ENCODE results near the gene AGT.

DNA sequence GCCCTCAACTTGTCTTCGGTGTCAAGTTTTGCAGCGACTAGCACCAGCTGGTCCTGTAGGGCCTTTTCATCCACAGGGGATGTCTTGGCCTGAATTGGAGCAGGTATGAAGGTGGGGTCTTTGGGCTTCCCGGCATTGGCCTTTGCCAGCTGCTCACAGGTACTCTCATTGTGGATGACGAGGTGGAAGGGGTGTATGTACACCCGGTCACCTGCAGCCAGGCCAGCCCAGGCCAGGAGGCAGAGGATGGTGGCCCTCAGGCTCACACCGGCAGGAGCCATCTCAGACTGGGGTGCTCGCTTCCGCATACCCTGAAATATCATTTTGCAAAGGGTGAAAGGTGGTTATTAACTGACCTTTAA, 3.4 kb downstream of the AGT start:
- TF ChIP-seq, protein P1, sequence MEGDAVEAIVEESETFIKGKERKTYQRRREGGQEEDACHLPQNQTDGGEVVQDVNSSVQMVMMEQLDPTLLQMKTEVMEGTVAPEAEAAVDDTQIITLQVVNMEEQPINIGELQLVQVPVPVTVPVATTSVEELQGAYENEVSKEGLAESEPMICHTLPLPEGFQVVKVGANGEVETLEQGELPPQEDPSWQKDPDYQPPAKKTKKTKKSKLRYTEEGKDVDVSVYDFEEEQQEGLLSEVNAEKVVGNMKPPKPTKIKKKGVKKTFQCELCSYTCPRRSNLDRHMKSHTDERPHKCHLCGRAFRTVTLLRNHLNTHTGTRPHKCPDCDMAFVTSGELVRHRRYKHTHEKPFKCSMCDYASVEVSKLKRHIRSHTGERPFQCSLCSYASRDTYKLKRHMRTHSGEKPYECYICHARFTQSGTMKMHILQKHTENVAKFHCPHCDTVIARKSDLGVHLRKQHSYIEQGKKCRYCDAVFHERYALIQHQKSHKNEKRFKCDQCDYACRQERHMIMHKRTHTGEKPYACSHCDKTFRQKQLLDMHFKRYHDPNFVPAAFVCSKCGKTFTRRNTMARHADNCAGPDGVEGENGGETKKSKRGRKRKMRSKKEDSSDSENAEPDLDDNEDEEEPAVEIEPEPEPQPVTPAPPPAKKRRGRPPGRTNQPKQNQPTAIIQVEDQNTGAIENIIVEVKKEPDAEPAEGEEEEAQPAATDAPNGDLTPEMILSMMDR (IDR thresholded peaks at IDR 0.05), result no peak
- TF ChIP-seq POLR2AphosphoS5 (IDR thresholded peaks at IDR 0.05), result no peak

Data from gastroesophageal sphincter (tissue), 3 donors.